HEK293 (cell line): ENCODE data around the gene GALNT9.
A peak's percentile ranks its signal among the peaks of the same experiment; 100 is the strongest.

Experiments used
- GLI2 ChIP-seq: fragments of 450-650 bp; formaldehyde crosslinking; IDR thresholded peaks from 2 replicates; pipeline ENCODE4; 2017; ENCODE audit warnings: missing biosample characterization, missing genetic modification characterization, low read depth, borderline replicate concordance
- GLI4 ChIP-seq: fragments of 450-650 bp; formaldehyde crosslinking; IDR thresholded peaks from 2 replicates; pipeline ENCODE4 v1.5.1; 2016; ENCODE audit warnings: missing biosample characterization, missing genetic modification characterization
- HOXA7 ChIP-seq: sonication (generic); formaldehyde crosslinking; IDR thresholded peaks from 2 replicates; pipeline ENCODE4 v1.8.1; 2022; ENCODE audit warnings: missing genetic modification reagents, borderline replicate concordance
- IKZF3 ChIP-seq: fragments of 450-650 bp; IDR thresholded peaks from 2 replicates; pipeline ENCODE4 v1.5.0; 2018; ENCODE audit warnings: missing biosample characterization, mild to moderate bottlenecking, missing genetic modification characterization, moderate library complexity
- INSM2 ChIP-seq: fragments of 450-650 bp; formaldehyde crosslinking; IDR thresholded peaks from 2 replicates; pipeline ENCODE4 v1.5.1; 2016; ENCODE audit warnings: missing biosample characterization, missing genetic modification characterization
- KLF7 ChIP-seq: fragments of 450-650 bp; formaldehyde crosslinking; IDR thresholded peaks from 2 replicates; pipeline ENCODE4 v1.5.1; 2016; ENCODE audit warnings: missing biosample characterization, missing genetic modification characterization, borderline replicate concordance
- PBX3 ChIP-seq: sonication (generic); formaldehyde crosslinking; IDR thresholded peaks from 2 replicates; pipeline ENCODE4 v1.8.1; 2022; ENCODE audit warnings: mild to moderate bottlenecking, moderate library complexity, missing genetic modification reagents
- PRDM1 ChIP-seq: fragments of 450-650 bp; formaldehyde crosslinking; IDR thresholded peaks from 2 replicates; pipeline ENCODE4; 2016; ENCODE audit warnings: missing biosample characterization, missing genetic modification characterization
- PRDM2 ChIP-seq: fragments of 450-650 bp; formaldehyde crosslinking; IDR thresholded peaks from 2 replicates; pipeline ENCODE4 v1.5.1; 2016; ENCODE audit warnings: missing biosample characterization, missing genetic modification characterization, borderline replicate concordance
- SP7 ChIP-seq: fragments of 450-650 bp; formaldehyde crosslinking; IDR thresholded peaks from 2 replicates; pipeline ENCODE4 v1.5.1; 2016; ENCODE audit warnings: missing biosample characterization, missing genetic modification characterization
- ZBTB1 ChIP-seq: fragments of 450-650 bp; formaldehyde crosslinking; IDR thresholded peaks from 2 replicates; pipeline ENCODE4 v1.5.1; 2016; ENCODE audit warnings: missing biosample characterization, missing genetic modification characterization
- ZBTB21 ChIP-seq: fragments of 450-650 bp; formaldehyde crosslinking; IDR thresholded peaks from 2 replicates; pipeline ENCODE4 v1.5.1; 2017; ENCODE audit warnings: missing biosample characterization, missing genetic modification characterization
- ZBTB44 ChIP-seq: fragments of 450-650 bp; IDR thresholded peaks from 2 replicates; pipeline ENCODE4 v1.5.1; 2018; ENCODE audit warnings: missing biosample characterization, mild to moderate bottlenecking, missing genetic modification characterization
- ZNF140 ChIP-seq: fragments of 450-650 bp; formaldehyde crosslinking; IDR thresholded peaks from 2 replicates; pipeline ENCODE4 v1.5.1; 2016; ENCODE audit warnings: missing biosample characterization, missing genetic modification characterization
- ZNF174 ChIP-seq: fragments of 450-650 bp; formaldehyde crosslinking; IDR thresholded peaks from 2 replicates; pipeline ENCODE4 v1.5.0; 2017; ENCODE audit warnings: missing biosample characterization, mild to moderate bottlenecking, missing genetic modification characterization
- ZNF221 ChIP-seq: fragments of 450-650 bp; formaldehyde crosslinking; IDR thresholded peaks from 2 replicates; pipeline ENCODE4 v1.5.1; 2017; ENCODE audit warnings: missing biosample characterization, missing genetic modification characterization, borderline replicate concordance
- ZNF223 ChIP-seq: fragments of 450-650 bp; formaldehyde crosslinking; IDR thresholded peaks from 2 replicates; pipeline ENCODE4 v1.5.1; 2016; ENCODE audit warnings: missing biosample characterization, missing genetic modification characterization
- ZNF311 ChIP-seq: fragments of 450-650 bp; formaldehyde crosslinking; IDR thresholded peaks from 2 replicates; pipeline ENCODE4 v1.5.1; 2017; ENCODE audit warnings: missing biosample characterization, missing genetic modification characterization, borderline replicate concordance
- ZNF324 ChIP-seq: fragments of 450-650 bp; formaldehyde crosslinking; IDR thresholded peaks from 2 replicates; pipeline ENCODE4 v1.5.1; 2016; ENCODE audit warnings: missing biosample characterization, missing genetic modification characterization
- ZNF354C ChIP-seq: fragments of 450-650 bp; formaldehyde crosslinking; IDR thresholded peaks from 2 replicates; pipeline ENCODE4 v1.5.1; 2016; ENCODE audit warnings: missing biosample characterization, missing genetic modification characterization, low read depth, borderline replicate concordance
- ZNF391 ChIP-seq: fragments of 450-650 bp; formaldehyde crosslinking; IDR thresholded peaks from 2 replicates; pipeline ENCODE4 v1.5.1; 2016; ENCODE audit warnings: low read depth, missing biosample characterization, missing genetic modification characterization, borderline replicate concordance
- ZNF416 ChIP-seq: fragments of 450-650 bp; formaldehyde crosslinking; IDR thresholded peaks from 2 replicates; pipeline ENCODE4 v1.5.1; 2016; ENCODE audit warnings: missing biosample characterization, missing genetic modification characterization
- ZNF501 ChIP-seq: fragments of 450-650 bp; formaldehyde crosslinking; IDR thresholded peaks from 2 replicates; pipeline ENCODE4 v1.5.1; 2016; ENCODE audit warnings: missing biosample characterization, missing genetic modification characterization
- ZNF544 ChIP-seq: fragments of 450-650 bp; formaldehyde crosslinking; IDR thresholded peaks from 2 replicates; pipeline ENCODE4 v1.5.0; 2017; ENCODE audit warnings: missing biosample characterization, missing genetic modification characterization
- ZNF558 ChIP-seq: fragments of 450-650 bp; formaldehyde crosslinking; IDR thresholded peaks from 2 replicates; pipeline ENCODE4 v1.5.1; 2016; ENCODE audit warnings: missing biosample characterization, missing genetic modification characterization
- ZNF624 ChIP-seq: fragments of 450-650 bp; formaldehyde crosslinking; IDR thresholded peaks from 2 replicates; pipeline ENCODE4 v1.5.1; 2017; ENCODE audit warnings: missing biosample characterization, missing genetic modification characterization
- ZNF626 ChIP-seq: fragments of 450-650 bp; sonication (Bioruptor Pico); formaldehyde crosslinking; IDR thresholded peaks from 2 replicates; pipeline ENCODE4 v1.5.1; 2018; ENCODE audit warnings: missing biosample characterization, missing genetic modification characterization, inconsistent platforms
- ZNF704 ChIP-seq: fragments of 450-650 bp; formaldehyde crosslinking; IDR thresholded peaks from 2 replicates; pipeline ENCODE4 v1.5.1; 2016; ENCODE audit warnings: missing biosample characterization, missing genetic modification characterization
- ZNF76 ChIP-seq: fragments of 450-650 bp; formaldehyde crosslinking; IDR thresholded peaks from 2 replicates; pipeline ENCODE4; 2016; ENCODE audit warnings: low read depth, missing biosample characterization, missing genetic modification characterization, borderline replicate concordance
- ZXDB ChIP-seq: fragments of 450-650 bp; formaldehyde crosslinking; IDR thresholded peaks from 2 replicates; pipeline ENCODE4 v1.5.1; 2016; ENCODE audit warnings: missing biosample characterization, missing genetic modification characterization

GALNT9 gene

GRCh38 chr12:132286912-132287311 is 42.5 kb downstream of the GALNT9 start (continued):
- TF ChIP-seq ZBTB44 (tag by site-specific recombination), result no peak
- TF ChIP-seq ZBTB21 (tag by site-specific recombination), result no peak; the same call in 1 of the 2 replicates
- peak; percentile 75 for TF ChIP-seq SP7
- TF ChIP-seq IKZF3 (tag by site-specific recombination), result no peak
- no peak for TF ChIP-seq ZNF221 (tag by site-specific recombination)
- TF ChIP-seq ZNF558 (tag by site-specific recombination), result no peak
- TF ChIP-seq ZNF544 (tag by site-specific recombination), result no peak
- no peak for TF ChIP-seq ZNF174 (tag by site-specific recombination)
- TF ChIP-seq ZNF311 (tag by site-specific recombination), result no peak
- TF ChIP-seq ZNF223 (tag by site-specific recombination), result no peak
- TF ChIP-seq ZNF324, result peak; percentile 64; the same call in 1 of the 2 replicates
- no peak for TF ChIP-seq ZBTB1
- TF ChIP-seq GLI4 (tag by site-specific recombination), result no peak
- TF ChIP-seq ZNF626 (tag by site-specific recombination), result no peak
- TF ChIP-seq PBX3 (CRISPR knock-in tag), result no peak
- no peak for TF ChIP-seq ZNF501 (tag by site-specific recombination)
- no peak for TF ChIP-seq PRDM1 (tag by site-specific recombination)
- no peak for TF ChIP-seq GLI2 (tag by site-specific recombination)
- no peak for TF ChIP-seq ZNF140 (tag by site-specific recombination)
- no peak for TF ChIP-seq ZXDB
- TF ChIP-seq INSM2 (tag by site-specific recombination), result 0 out of 2 replicates have a peak, but pooled peaks have one; percentile 33
- TF ChIP-seq PRDM2 (tag by site-specific recombination), result no peak
- TF ChIP-seq ZNF76 (tag by site-specific recombination), result no peak
- no peak for TF ChIP-seq HOXA7 (CRISPR knock-in tag)
- no peak for TF ChIP-seq ZNF391
- no peak for TF ChIP-seq KLF7 (tag by site-specific recombination)
- TF ChIP-seq ZNF704 (tag by site-specific recombination), result no peak
- TF ChIP-seq ZNF624 (tag by site-specific recombination), result no peak
- no peak for TF ChIP-seq ZNF354C
- TF ChIP-seq ZNF416, result no peak
